Loucy (cell line): ENCODE measurements around the gene CYP1B1.

Source experiments
- H2AFZ ChIP-seq: fragments of 200-600 bp; sonication (generic); 2 replicates; pipeline ENCODE4 v1.6.0; 2016; ENCODE audit warnings: antibody characterized with exemption, mild to moderate bottlenecking, low read length, moderate library complexity
- H3F3A ChIP-seq: fragments of 200-600 bp; 2 replicates; pipeline ENCODE4 v1.6.0; 2016; ENCODE audit warnings: antibody characterized with exemption, low read depth, mild to moderate bottlenecking
- H3K27me3 ChIP-seq: fragments of 200-600 bp; sonication (generic); 2 replicates; pipeline ENCODE4 v1.6.1; 2014; ENCODE audit warnings: low read length, mild to moderate bottlenecking; ENCODE audit not compliant: insufficient read depth, poor library complexity, severe bottlenecking
- H3K36me3 ChIP-seq: fragments of 200-600 bp; sonication (generic); 2 replicates; pipeline ENCODE4 v1.6.1; 2016; ENCODE audit warnings: low read length; ENCODE audit not compliant: insufficient read depth
- H3K4me1 ChIP-seq: fragments of 200-600 bp; sonication (generic); 2 replicates; pipeline ENCODE4 v1.5.1; 2014; ENCODE audit warnings: low read length, mild to moderate bottlenecking; ENCODE audit not compliant: insufficient read depth, poor library complexity, severe bottlenecking
- H3K4me2 ChIP-seq: fragments of 200-600 bp; sonication (generic); 2 replicates; pipeline ENCODE4 v1.6.0; 2014; ENCODE audit warnings: antibody characterized with exemption, low read length, low read depth, mild to moderate bottlenecking; ENCODE audit not compliant: poor library complexity, severe bottlenecking
- H3K4me3 ChIP-seq: fragments of 200-600 bp; sonication (generic); 2 replicates; pipeline ENCODE4 v1.5.1; 2014; ENCODE audit warnings: low read length, mild to moderate bottlenecking, mixed read lengths; ENCODE audit not compliant: poor library complexity, severe bottlenecking
- H3K79me2 ChIP-seq: fragments of 200-600 bp; sonication (generic); 2 replicates; pipeline ENCODE4 v1.6.1; 2014; ENCODE audit warnings: low read length; ENCODE audit not compliant: insufficient read depth
- H3K9ac ChIP-seq: fragments of 200-600 bp; sonication (generic); 2 replicates; pipeline ENCODE4 v1.6.0; 2014; ENCODE audit warnings: mild to moderate bottlenecking, low read depth, low read length, moderate library complexity; ENCODE audit not compliant: poor library complexity, severe bottlenecking
- H3K9me2 ChIP-seq: fragments of 200-600 bp; sonication (generic); replicated peaks from 2 replicates; pipeline ENCODE4 v1.6.1; 2016; ENCODE audit warnings: low read depth, low read length, mixed read lengths
- H3K9me3 ChIP-seq: fragments of 200-600 bp; sonication (generic); 2 replicates; pipeline ENCODE4 v1.6.1; 2014; ENCODE audit warnings: mild to moderate bottlenecking, antibody characterized with exemption, low read length, low read depth; ENCODE audit not compliant: insufficient read depth
- H4K20me1 ChIP-seq: fragments of 200-600 bp; sonication (generic); 2 replicates; pipeline ENCODE4 v1.6.0; 2014; ENCODE audit warnings: antibody characterized with exemption, low read length, mild to moderate bottlenecking; ENCODE audit not compliant: insufficient read depth, poor library complexity, severe bottlenecking
- EZH2phosphoT487 ChIP-seq: fragments of 200-600 bp; IDR thresholded peaks from 2 replicates; pipeline ENCODE4 v1.6.1; 2018; ENCODE audit warnings: antibody characterized with exemption, mild to moderate bottlenecking, moderate library complexity, borderline replicate concordance
- TF ChIP-seq, protein P1 (sequence below): fragments of 200-600 bp; sonication (generic); conservative IDR thresholded peaks from 2 replicates; pipeline ENCODE4 v1.5.1; 2014; ENCODE audit warnings: mild to moderate bottlenecking, antibody characterized with exemption, low read length

The CYP1B1 gene

DNA sequence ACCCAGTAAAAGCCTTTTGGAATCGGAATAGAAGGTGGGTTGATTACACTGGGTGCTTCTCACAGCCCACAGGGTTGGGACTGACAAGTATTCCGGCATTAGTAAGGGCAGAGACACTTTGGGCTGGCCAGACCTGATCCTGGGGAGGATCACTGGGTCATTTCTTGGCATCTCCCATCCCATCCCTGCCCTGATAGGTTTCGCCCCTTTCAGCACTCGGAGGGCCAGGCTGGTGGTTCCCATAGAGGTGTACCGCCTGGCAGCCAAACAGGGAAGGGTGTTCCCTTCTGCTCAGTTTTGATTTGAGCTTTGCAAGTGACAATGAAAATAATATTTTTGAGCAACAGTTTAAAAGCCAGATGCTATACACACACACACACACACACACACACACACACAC, 37.3 kb downstream of the CYP1B1 start:
- TF ChIP-seq, protein P1, sequence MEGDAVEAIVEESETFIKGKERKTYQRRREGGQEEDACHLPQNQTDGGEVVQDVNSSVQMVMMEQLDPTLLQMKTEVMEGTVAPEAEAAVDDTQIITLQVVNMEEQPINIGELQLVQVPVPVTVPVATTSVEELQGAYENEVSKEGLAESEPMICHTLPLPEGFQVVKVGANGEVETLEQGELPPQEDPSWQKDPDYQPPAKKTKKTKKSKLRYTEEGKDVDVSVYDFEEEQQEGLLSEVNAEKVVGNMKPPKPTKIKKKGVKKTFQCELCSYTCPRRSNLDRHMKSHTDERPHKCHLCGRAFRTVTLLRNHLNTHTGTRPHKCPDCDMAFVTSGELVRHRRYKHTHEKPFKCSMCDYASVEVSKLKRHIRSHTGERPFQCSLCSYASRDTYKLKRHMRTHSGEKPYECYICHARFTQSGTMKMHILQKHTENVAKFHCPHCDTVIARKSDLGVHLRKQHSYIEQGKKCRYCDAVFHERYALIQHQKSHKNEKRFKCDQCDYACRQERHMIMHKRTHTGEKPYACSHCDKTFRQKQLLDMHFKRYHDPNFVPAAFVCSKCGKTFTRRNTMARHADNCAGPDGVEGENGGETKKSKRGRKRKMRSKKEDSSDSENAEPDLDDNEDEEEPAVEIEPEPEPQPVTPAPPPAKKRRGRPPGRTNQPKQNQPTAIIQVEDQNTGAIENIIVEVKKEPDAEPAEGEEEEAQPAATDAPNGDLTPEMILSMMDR = no peak
- TF ChIP-seq EZH2phosphoT487 = no peak
- Histone ChIP-seq H3K9ac (no peak overlapping the region), H3K9me2 (no peaks in the 10 kb centered on the region), H3K36me3 (no peaks in the 10 kb centered on the region), H4K20me1 (no peaks in the 10 kb centered on the region), H2AFZ (no peak overlapping the region), H3K9me3 (no peaks in the 10 kb centered on the region), H3K4me2 (no peak overlapping the region), H3K4me1 (no peaks in the 10 kb centered on the region), H3K79me2 (no peaks in the 10 kb centered on the region), H3F3A (no peaks in the 10 kb centered on the region), H3K27me3 (no peaks in the 10 kb centered on the region), H3K4me3 (no peak overlapping the region)

DNA sequence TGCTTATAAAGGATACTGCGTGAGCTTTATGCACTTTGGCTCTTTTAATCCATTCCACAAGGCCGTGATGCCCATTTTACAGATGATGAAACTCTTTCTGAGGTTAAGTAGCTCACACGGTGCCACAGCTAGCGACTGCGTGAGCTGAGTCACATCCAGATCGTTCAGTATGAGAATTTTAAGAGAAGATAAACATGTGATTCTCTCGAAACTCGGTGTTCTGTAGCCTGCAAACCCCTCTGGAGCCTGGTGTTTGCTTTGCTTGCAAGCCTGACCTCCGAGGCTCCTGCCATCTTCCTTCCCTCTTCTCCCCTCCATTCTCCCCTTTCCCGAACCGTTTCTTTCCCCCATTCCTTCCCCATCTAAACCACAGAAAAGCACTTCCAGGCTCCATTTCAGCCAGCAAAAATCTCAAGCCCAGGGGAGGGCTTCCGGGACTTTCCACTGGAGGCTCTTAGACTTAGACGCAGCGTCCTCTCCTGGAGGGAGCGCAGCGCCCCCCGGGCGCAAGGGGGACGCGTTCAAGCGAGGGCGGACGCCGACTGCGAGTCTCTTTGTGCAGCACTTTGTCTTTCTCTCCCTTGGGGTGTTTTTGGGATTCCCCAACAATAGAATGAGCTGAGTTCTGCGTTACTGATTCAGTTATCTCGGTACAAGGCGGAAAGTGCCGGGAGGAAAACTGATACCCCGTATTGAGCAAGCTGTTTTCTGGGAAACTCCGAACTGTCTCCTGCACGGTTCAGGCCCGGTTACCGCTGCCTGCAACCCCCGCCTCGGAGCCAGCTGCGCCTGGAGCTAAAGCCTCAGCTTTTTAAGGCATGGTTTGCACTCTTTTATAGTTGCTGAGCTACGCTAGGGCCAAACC, 38.0 kb downstream of the CYP1B1 start:
- Histone ChIP-seq H3K36me3 (no peaks in the 10 kb centered on the region), H3K4me2 (no peak overlapping the region), H3K9ac (no peak overlapping the region), H2AFZ (no peak overlapping the region), H3K4me3 (no peak overlapping the region), H3K9me3 (no peaks in the 10 kb centered on the region), H3K9me2 (no peaks in the 10 kb centered on the region), H3F3A (no peaks in the 10 kb centered on the region), H4K20me1 (no peaks in the 10 kb centered on the region), H3K79me2 (no peaks in the 10 kb centered on the region), H3K4me1 (no peaks in the 10 kb centered on the region), H3K27me3 (no peaks in the 10 kb centered on the region)
- no peak for TF ChIP-seq EZH2phosphoT487
- TF ChIP-seq, protein P1 = no peak

DNA sequence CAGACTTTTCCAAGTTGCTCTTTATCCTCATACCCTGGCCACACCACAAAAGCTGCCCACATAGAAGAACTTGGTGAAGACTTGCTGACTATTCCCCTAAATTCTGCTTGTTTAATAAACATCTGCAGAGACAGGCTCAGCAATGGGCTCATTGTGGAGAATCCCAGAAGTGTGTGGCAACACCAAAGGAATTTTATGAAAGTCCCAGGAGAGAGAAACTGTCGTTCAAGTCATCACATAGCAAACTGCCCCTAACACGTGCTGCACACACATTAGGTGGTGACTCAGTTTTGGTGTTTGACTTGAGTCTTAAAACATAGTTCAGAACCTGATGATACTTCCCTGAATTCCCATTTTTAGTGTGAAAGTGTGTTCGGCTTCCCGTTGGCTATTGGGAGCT, 38.6 kb downstream of the CYP1B1 start:
- Histone ChIP-seq H3F3A (no peaks in the 10 kb centered on the region), H3K4me1 (no peaks in the 10 kb centered on the region), H3K9ac (no peak overlapping the region), H3K4me3 (no peak overlapping the region), H3K36me3 (no peaks in the 10 kb centered on the region), H3K9me3 (no peaks in the 10 kb centered on the region), H3K79me2 (no peaks in the 10 kb centered on the region), H4K20me1 (no peaks in the 10 kb centered on the region), H3K9me2 (no peaks in the 10 kb centered on the region), H3K27me3 (no peaks in the 10 kb centered on the region), H3K4me2 (no peak overlapping the region), H2AFZ (no peak overlapping the region)
- TF ChIP-seq, protein P1 = no peak
- TF ChIP-seq EZH2phosphoT487 = no peak
